Stimulated activated CD4-positive, alpha-beta T cell treated with anti-CD3 and anti-CD28 coated beads, Interleukin-12 subunit alpha, Interleukin-12 subunit beta, amount 100 ng/mL, for 24 hours (primary cell): ENCODE results near the gene CLECL1.

ENCODE experiments used
- DNase-seq, 2 experiments: peaks; one replicate each; pipeline ENCODE4 v3.0.0-alpha.2; 2020; ENCODE audit warnings: low read depth in 2 of 2

The CLECL1 gene

GRCh38 chr12:9732921-9733461 lies at the start of gene CLECL1:
CLECL1 (minus strand) TSS chr12:9733097.
- DNase-seq = no peak

GRCh38 chr12:9781360-9781759 lies 48.5 kb upstream of the CLECL1 start:
- DNase-seq = no peak

- DNase-seq = no peak
These were observed 46.3 kb upstream of the CLECL1 start for GRCh38 chr12:9779209-9779608.

GRCh38 chr12:9776781-9777180 lies 43.9 kb upstream of the CLECL1 start:
- DNase-seq = no peak

- no peak for DNase-seq
These were observed 40.5 kb upstream of the CLECL1 start for GRCh38 chr12:9773216-9773877.

- no peak for DNase-seq
These were observed 30.1 kb upstream of the CLECL1 start for GRCh38 chr12:9763025-9763424.

GRCh38 chr12:9762369-9762768 lies 29.5 kb upstream of the CLECL1 start:
- no peak for DNase-seq

GRCh38 chr12:9761419-9761781 lies 28.5 kb upstream of the CLECL1 start:
- DNase-seq = no peak

GRCh38 chr12:9760699-9761418 lies 28.0 kb upstream of the CLECL1 start, which contains the start of gene CD69:
CD69 (minus strand) TSS chr12:9760901; CDS start chr12:9760820, 81 bp downstream.
- DNase-seq = peak; percentile 62 to 69

- DNase-seq = no peak
These were observed 27.2 kb upstream of the CLECL1 start for GRCh38 chr12:9760120-9760519.

GRCh38 chr12:9759694-9760093 lies 26.8 kb upstream of the CLECL1 start:
- no peak for DNase-seq

- DNase-seq = no peak
These were observed 25.2 kb upstream of the CLECL1 start for GRCh38 chr12:9758119-9758518.

GRCh38 chr12:9757433-9758025 lies 24.6 kb upstream of the CLECL1 start:
- DNase-seq = no peak

- DNase-seq = no peak
These were observed 23.8 kb upstream of the CLECL1 start for GRCh38 chr12:9756706-9757105.

- DNase-seq = no peak
These were observed 23.3 kb upstream of the CLECL1 start for GRCh38 chr12:9756170-9756569.

GRCh38 chr12:9755567-9755966 lies 22.7 kb upstream of the CLECL1 start:
- DNase-seq = no peak

GRCh38 chr12:9755035-9755434 lies 22.1 kb upstream of the CLECL1 start:
- DNase-seq = no peak

GRCh38 chr12:9754099-9754927 lies 21.4 kb upstream of the CLECL1 start:
- no peak for DNase-seq

- no peak for DNase-seq
These were observed 20.6 kb upstream of the CLECL1 start for GRCh38 chr12:9753498-9753897.

GRCh38 chr12:9753073-9753472 lies 20.2 kb upstream of the CLECL1 start:
- DNase-seq = no peak

- no peak for DNase-seq
These were observed 19.4 kb upstream of the CLECL1 start for GRCh38 chr12:9752145-9752933.
